GM12878 (cell line): Measurements from ENCODE around the gene LRRC26. TPM values are rescaled to one million over a fixed set of nuclear protein-coding genes. Genes with fewer than 3 reads are reported as not detected.

Experiments
- ATAC-seq: fragments of 200-7000 bp; cut with Tn5 transposase; 3 replicates; pipeline ENCODE4 v1.9.1; 2020; ENCODE audit warnings: mild to moderate bottlenecking, moderate library complexity
- BruUV-seq: library from RNA; stranded (reverse); fragments of 400-500 nt; replicated peaks from 2 replicates; lab custom pipeline; 2021; lab: Mats Ljungman, UMichigan
- CTCF ChIA-PET: fragments of 300-600 bp; sonication (Branson Sonifier 250); formaldehyde crosslinking; extraction: SDS; loops from one replicate; lab custom pipeline; 2021; ENCODE audit warnings: inconsistent platforms; lab: Yijun Ruan, JAX
- POLR2A ChIA-PET: fragments of 350-600 bp; formaldehyde crosslinking; extraction: SDS; loops from one replicate; lab custom pipeline; 2021; ENCODE audit warnings: inconsistent platforms; lab: Charles Lee
- RAD21 ChIA-PET: fragments of 300-600 bp; sonication (Branson Sonifier 250); formaldehyde crosslinking; loops from one replicate; lab custom pipeline; 2023; ENCODE audit warnings: antibody characterized with exemption; ENCODE audit not compliant: unreplicated experiment; lab: Charles Lee
- SMC1A ChIA-PET: fragments of 300-600 bp; sonication (Branson Sonifier 250); formaldehyde crosslinking; loops from one replicate; lab custom pipeline; 2023; ENCODE audit not compliant: unreplicated experiment, uncharacterized antibody; lab: Charles Lee
- DNase-seq: peaks from one replicate; pipeline ENCODE4 v3.0.0-alpha.2; 2011; ENCODE audit warnings: low read depth, low spot score
- FAIRE-seq: peaks from 3 replicates; lab custom pipeline; 2011; peaks lifted over from hg19 to GRCh38; lab: Jason Lieb, UNC
- H2AFZ ChIP-seq: 2 replicates; pipeline ENCODE4 v1.6.0; 2011; ENCODE audit warnings: low read depth, low read length, control low read depth; ENCODE audit not compliant: control insufficient read depth
- H3K27ac ChIP-seq: 2 replicates; pipeline ENCODE4 v1.5.1; 2011; ENCODE audit warnings: control low read depth; ENCODE audit not compliant: control insufficient read depth, insufficient read depth
- H3K27me3 ChIP-seq, 2 experiments: replicated peaks in 1 of 2; 2 replicates each; pipeline versions ENCODE4 v1.6.0 to v1.6.1; 2011; ENCODE audit warnings: low read length in 1 of 2; ENCODE audit not compliant: control insufficient read depth in 2 of 2, insufficient read depth in 2 of 2
- H3K36me3 ChIP-seq, 2 experiments: 2 replicates each; pipeline ENCODE4 v1.5.1; 2011; ENCODE audit warnings: low read length in 1 of 2; ENCODE audit not compliant: control insufficient read depth in 2 of 2, insufficient read depth in 2 of 2
- H3K4me1 ChIP-seq: 2 replicates; pipeline ENCODE4 v1.6.1; 2011; ENCODE audit warnings: mild to moderate bottlenecking, low read length, moderate library complexity, mixed read lengths; ENCODE audit not compliant: control insufficient read depth, insufficient read depth
- H3K4me2 ChIP-seq: 2 replicates; pipeline ENCODE4 v1.6.0; 2011; ENCODE audit warnings: control low read depth; ENCODE audit not compliant: control insufficient read depth, insufficient read depth
- H3K4me3 ChIP-seq: fragments of 200-600 bp; sonication (generic); 2 replicates; pipeline ENCODE4 v1.5.1; 2016
- H3K79me2 ChIP-seq: 2 replicates; pipeline ENCODE4 v1.6.0; 2011; ENCODE audit warnings: low read length; ENCODE audit not compliant: control insufficient read depth, insufficient read depth
- H3K9ac ChIP-seq: 2 replicates; pipeline ENCODE4 v1.8.0; 2011; ENCODE audit warnings: low read length, control low read depth, mixed read lengths; ENCODE audit not compliant: control insufficient read depth, insufficient read depth
- H3K9me3 ChIP-seq: replicated peaks from 3 replicates; pipeline ENCODE4 v1.5.1; 2011; ENCODE audit warnings: mild to moderate bottlenecking, low read length; ENCODE audit not compliant: control insufficient read depth, insufficient read depth
- H4K20me1 ChIP-seq: 2 replicates; pipeline ENCODE4 v1.6.0; 2011; ENCODE audit not compliant: control insufficient read depth, insufficient read depth
- CHD2 ChIP-seq: IDR thresholded peaks from 2 replicates; pipeline ENCODE4 v1.6.1; 2011; ENCODE audit warnings: low read depth, low read length, improper control_type of control experiment, borderline replicate concordance
- HDAC2 ChIP-seq: fragments of 200-600 bp; sonication (generic); IDR thresholded peaks from 2 replicates; pipeline ENCODE4 v1.6.1; 2017
- JUNB ChIP-seq: IDR thresholded peaks from 2 replicates; pipeline ENCODE4 v1.6.1; 2016; ENCODE audit warnings: antibody characterized with exemption, mild to moderate bottlenecking
- MEF2B ChIP-seq: fragments of 450-650 bp; IDR thresholded peaks from 2 replicates; pipeline ENCODE4 v1.6.1; 2018; ENCODE audit warnings: mild to moderate bottlenecking, moderate library complexity; ENCODE audit not compliant: partially characterized antibody, poor library complexity, severe bottlenecking
- SUZ12 ChIP-seq: fragments of 200-600 bp; sonication (generic); IDR thresholded peaks from one replicate; pipeline ENCODE4 v1.6.1; 2018; ENCODE audit warnings: antibody characterized with exemption, mild to moderate bottlenecking; ENCODE audit not compliant: unreplicated experiment
- TAF1 ChIP-seq: IDR thresholded peaks from 2 replicates; pipeline ENCODE4 v1.6.1; 2011; ENCODE audit warnings: mild to moderate bottlenecking, low read depth, low read length, borderline replicate concordance
- ZNF274 ChIP-seq: IDR thresholded peaks from one replicate; pipeline ENCODE4 v1.8.0; 2011; ENCODE audit not compliant: insufficient read length, insufficient read depth
- WGBS: methylation state at CpG from one replicate; pipeline ENCODE4 v1.1.6; 2016; ENCODE audit warnings: low lambda C conversion rate; ENCODE audit not compliant: insufficient replicate concordance, insufficient coverage; ENCODE audit errors: missing lambda C conversion rate; 5-methylcytosine and 5-hydroxymethylcytosine counted together
- in situ Hi-C: fragments of 300-500 bp; cut with MboI; formaldehyde crosslinking; loops from 9 replicates; pipeline ENCODE4 v1.14.3; 2018; ENCODE audit warnings: mixed read lengths
- intact Hi-C: fragments of 100-400 bp; cut with micrococcal nuclease; formaldehyde crosslinking; loops from one replicate; pipeline ENCODE4 v1.14.2; 2022; ENCODE audit not compliant: unreplicated experiment
- polyA plus RNA-seq, 11 experiments: library from polyadenylated mRNA; depleted of rRNA in 4 of 11; unstranded in 6 of 11; stranded (reverse) in 5 of 11; fragments of >200 nt; fragmentation: Nextera tagmentation in 4 of 11; fragmentation: Illumina TruSeq in 1 of 11; extraction: Ambion mirVana in 4 of 11; extraction: Trizol in 1 of 11; gene quantifications; 1 replicate in 1 of 11; 2 replicates in 10 of 11; pipeline versions ENCODE4 v1.2.1 to v1.2.3, GENCODE V29; 2011 to 2016; ENCODE audit warnings: inconsistent platforms in 2 of 11, missing spikeins in 2 of 11, low read depth in 1 of 11
- total RNA-seq, 4 experiments: library from RNA; depleted of rRNA in 3 of 4; stranded (reverse); fragments of >200 nt in 3 of 4; fragmentation: Illumina TruSeq in 1 of 4; extraction: Trizol in 1 of 4; gene quantifications; 2 replicates each; pipeline versions ENCODE4 v1.2.1 to v1.2.3, GENCODE V29; 2013 to 2021
- TF ChIP-seq, protein P1 (sequence below): fragments of 150-350 bp; IDR thresholded peaks from 2 replicates; pipeline ENCODE4 v1.6.1; 2014; ENCODE audit warnings: mild to moderate bottlenecking, low read depth, low read length

LRRC26 gene
- total and polyA plus RNA-seq, 10 of the 15 experiments (the other 5 are each of a cell fraction or from before 2014, with no cell fraction given), result 0.29 to 0.91 (median 0.64) TPM; not detected in 5

DNA sequence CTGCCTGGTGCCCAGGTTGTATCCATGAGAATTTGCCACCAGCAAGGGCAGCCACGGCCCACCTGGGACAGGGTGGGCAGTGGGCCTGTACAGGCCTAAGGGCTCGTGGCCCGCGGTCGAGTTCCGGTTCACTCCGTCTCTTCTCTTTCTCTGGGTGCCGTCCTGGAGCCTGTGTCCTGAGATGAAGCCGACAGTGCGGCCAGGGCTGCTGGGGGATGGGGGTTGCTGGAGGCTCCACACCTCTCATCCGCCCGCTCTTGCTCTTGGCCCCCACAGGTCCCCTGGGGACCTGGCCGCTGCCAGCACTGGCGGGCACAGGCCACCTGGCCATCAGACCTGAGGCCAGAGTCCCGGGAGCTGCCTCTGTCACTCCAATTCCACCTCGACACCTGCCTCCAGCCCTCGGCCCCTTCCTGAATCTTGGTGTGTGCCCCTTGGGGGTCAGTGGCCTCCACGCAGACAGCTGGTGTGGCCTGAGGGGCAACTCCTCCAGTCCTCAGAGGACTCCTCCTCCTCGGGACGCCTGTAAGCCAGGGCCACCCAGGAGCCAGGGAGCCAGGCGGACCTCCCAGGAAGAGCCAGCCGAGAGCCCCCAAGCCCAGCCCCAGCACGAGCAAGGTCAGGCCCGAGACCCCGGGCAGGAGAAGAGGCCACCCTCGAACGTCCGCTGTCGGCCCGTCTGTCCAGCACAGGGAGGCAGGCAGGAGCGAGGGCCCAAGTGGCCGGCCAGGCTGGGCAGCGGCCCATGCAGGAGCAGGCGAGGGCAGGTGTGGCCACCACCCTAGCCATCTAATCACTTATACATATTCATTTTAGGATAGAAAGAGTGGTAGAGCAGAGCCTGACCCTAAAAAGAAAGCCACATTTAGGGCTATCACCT, 5.2 kb downstream of the LRRC26 start:
- no peak overlapping the region for H3K27ac ChIP-seq
- H3K9me3 ChIP-seq, result no peaks in the 10 kb centered on the region; the same call in 2 of the 3 replicates
- H3K4me1 ChIP-seq, result peaks cover 10% of the 10 kb centered on the region
- WGBS, result 52% methylated on average over 32 of the region's 34 CpGs
- no peaks in the 10 kb centered on the region for H4K20me1 ChIP-seq
- no peaks in the 10 kb centered on the region for H3K36me3 ChIP-seq
- intact Hi-C loops, result no loop called here
- H3K27me3 ChIP-seq, result peaks cover 0 to 5% of the 10 kb centered on the region in 2 experiments; a peak in 2 of 4 replicates
- ChIA-PET RAD21 (no interaction called here), CTCF (no interaction called here)
- H3K4me3 ChIP-seq, result no peak overlapping the region
- no peak overlapping the region for H3K4me2 ChIP-seq
- no peak for FAIRE-seq
- H2AFZ ChIP-seq, result no peak overlapping the region
- TF ChIP-seq MEF2B (no peak), HDAC2 (no peak), ZNF274 (no peak), JUNB (no peak), TAF1 (no peak), SUZ12 (no peak), CHD2 (no peak)
- TF ChIP-seq, protein P1, sequence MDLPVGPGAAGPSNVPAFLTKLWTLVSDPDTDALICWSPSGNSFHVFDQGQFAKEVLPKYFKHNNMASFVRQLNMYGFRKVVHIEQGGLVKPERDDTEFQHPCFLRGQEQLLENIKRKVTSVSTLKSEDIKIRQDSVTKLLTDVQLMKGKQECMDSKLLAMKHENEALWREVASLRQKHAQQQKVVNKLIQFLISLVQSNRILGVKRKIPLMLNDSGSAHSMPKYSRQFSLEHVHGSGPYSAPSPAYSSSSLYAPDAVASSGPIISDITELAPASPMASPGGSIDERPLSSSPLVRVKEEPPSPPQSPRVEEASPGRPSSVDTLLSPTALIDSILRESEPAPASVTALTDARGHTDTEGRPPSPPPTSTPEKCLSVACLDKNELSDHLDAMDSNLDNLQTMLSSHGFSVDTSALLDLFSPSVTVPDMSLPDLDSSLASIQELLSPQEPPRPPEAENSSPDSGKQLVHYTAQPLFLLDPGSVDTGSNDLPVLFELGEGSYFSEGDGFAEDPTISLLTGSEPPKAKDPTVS, result no peak
- TF ChIP-seq, all 136 proteins: peak for 0
- no peaks in the 10 kb centered on the region for H3K79me2 ChIP-seq
- no peak overlapping the region for H3K9ac ChIP-seq
- ChIA-PET POLR2A (no interaction called here), SMC1A (no interaction called here)
- ATAC-seq (no peak), DNase-seq (no peak)
- BruUV-seq, result no TSS peak
- in situ Hi-C loops, result no loop called here
